UCSD-AML1 (cell line): ENCODE data around the gene CRIP1.
A peak's percentile ranks its signal among the peaks of the same experiment; 100 is the strongest.

Source experiments
- DNase-seq: peaks from one replicate; lab custom pipeline; 2025; ENCODE audit not compliant: unreplicated experiment; lab: John Stamatoyannopoulos, UW

CRIP1 gene

DNA sequence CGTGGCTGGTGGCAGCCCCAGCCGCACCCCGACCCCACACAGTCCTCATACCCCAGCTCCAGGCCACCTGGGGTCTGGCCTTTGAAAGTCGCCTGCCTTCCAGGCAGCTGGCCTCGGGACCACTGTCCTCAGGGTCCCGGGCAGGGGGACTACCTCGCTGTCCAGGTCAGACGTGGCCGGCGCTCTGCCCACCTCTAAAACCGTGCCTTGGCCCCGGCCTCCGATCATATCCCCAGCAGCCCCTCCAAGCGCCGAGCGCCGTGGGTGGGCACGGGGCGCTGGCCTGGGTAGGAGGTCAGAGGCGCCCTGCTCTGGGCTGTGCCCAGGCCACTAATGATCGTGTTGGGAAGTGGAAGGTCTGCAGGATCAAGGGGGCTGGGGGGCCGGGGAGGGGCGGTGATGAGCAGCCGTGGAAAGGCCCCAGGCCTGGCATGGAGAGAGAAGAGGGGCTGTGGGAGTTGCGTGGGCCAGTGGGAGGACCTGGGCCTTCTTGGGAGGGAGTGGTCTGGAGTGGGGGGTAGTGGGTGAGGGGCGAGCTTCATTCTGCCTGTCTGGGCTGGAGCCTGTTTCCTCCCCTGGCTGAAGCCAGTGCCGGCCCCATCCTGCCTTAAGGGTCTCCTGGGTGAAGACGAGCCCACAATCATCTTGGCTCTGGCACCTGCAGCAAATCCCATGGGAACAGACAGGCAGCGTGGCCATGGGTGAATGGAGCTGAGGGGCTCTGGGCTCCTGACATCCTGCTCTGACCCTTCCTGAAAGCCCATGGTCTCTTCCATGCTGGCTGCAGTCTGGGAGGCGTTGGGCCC is 44.6 kb downstream of the CRIP1 start:
- DNase-seq, result no peak

DNA sequence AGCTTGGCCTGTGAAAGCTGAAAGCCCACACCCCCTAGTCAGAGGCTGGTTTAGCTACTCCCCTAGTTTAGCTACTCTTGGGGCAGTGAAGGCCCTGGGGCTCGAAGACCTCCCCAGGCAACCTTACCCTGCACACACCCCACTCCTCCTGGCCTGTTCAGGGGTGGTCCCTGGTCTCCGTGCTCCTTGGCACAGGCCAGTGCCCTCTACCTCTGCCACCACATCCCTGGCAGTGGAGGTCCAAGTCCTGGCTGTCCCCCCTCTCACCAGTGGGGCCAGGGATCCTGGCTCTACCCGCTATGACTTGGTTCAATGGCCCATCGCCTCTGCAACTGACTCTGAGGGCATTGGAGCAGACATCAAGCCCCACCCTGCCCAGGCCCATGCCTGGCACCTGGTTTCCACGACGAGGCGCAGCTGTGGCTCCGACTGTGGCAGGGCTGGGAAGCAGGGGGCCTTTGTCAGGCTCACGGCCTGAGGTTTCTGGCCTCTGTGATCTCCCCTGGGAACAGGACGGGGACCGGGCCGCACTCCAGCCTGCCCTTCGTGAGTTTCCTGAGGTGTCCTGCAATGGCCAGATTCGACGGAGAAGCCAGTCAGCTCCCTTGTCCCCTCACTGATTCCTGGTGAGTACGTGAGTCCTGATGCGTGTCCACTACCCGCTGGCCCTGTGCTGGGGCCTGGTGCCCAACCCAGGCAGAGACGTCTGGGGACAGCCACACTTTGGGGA is 45.4 kb downstream of the CRIP1 start:
- DNase-seq, result no peak

DNA sequence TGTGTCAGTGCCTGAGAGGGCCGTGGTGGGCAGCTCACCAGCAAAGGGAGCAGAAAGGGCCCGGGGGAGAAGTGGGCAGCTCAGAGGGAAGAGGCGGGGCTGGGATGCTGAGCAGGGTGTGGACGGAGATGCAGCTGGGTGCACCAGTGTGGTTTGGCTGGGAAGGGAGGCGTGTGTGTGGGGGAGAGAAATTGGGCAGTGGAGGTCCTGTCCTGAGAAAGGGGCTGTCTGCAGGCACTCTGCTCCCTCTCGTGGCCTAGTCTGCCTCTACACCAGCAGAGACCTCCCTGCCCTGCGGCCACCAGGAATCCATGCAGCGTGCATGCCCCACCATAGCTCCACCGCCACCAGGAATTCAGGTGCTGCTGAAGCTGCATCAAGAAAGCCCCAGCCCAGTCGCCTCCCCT is 46.1 kb downstream of the CRIP1 start:
- peak; percentile 40 for DNase-seq

DNA sequence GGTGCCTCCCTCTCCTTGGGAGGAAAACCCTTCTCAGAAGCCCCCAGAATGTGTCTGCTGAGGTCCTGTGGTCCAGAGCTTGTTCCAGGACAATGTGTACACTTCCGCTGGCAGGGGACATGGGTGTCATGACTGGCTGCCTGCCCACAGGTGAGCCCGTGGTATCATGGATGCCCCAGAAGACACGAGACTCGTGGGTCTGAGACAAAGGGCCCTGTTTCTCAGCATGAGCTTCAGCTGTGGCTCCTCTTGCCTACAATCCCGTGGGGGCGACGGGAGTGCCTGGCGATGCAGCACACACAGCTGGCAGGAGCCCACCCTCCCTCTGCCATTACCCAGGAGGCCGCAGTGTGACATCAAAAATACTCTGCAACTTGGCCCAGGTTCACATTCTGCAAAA is 46.7 kb downstream of the CRIP1 start:
- DNase-seq, result no peak

DNA sequence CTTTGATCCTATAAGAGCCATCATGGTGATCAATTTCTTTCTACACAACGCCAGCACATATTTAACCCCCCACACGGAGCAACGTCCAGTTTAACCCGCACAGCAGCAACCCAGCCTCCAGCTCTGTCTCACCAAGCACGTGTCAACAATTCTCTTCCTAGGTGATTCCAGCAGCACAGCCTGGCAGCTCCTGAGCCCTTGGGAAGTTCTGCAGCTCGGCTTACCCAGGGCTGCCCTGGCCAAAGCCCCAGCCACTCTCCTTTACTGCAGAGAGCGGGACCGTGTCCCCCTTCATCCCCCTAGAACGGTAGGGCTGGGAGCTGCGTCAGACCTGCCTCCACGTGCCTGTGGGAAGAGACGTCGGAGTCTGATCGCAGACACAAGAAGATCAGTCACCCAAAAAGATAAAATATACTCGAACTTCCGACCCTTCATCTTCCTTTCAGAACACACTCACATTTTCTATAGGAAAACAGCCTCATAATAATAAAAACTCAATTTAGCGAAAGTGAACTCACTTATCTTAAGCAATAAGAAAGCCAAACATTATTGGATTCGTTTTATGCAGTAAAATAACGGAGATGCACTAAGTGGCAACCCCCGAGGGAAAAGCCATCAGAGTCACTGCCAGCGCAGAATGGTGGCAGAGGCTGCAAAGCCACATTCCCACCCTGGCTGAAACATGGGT is 47.3 kb downstream of the CRIP1 start:
- DNase-seq, result no peak

DNA sequence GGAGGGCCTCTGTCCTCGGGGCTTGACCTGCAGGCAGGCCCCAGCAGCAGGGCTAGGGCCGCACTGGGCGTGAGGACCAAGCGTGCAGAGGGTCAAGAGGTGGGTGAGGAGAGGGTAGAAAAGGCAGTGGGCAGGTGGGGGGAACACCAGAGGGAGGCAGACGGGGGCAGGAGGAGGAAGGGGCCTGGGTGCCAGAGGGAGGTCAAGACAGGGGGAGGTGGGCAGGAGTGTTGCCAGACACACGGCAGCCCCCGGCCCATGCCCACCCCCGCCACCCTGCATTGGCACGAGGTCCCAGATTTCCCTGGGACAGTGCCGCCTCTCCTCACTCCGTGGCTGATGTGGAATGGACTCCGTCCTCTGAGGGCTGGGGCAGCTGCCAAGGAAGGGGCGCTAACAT is 47.9 kb downstream of the CRIP1 start:
- DNase-seq, result no peak

DNA sequence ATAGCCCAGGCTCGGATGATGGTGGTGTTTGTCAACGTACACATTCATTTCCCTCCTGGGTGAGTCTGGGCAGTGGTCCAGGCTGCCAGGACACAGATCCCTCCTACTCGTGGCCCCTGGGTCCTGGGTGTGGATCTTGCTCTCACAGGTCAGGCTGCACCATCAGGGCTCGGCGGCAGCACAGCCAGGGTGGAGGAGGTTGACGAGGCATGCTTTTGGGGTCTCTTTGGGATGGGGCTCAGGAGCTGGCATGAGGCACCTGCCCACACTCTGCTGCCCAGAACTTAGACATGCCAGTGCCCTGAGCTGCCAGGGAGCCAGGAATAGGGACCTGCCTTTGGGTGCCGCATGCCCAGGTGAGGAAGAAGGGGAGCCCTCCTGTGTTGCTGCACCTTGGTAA is 49.4 kb downstream of the CRIP1 start:
- DNase-seq, result no peak

DNA sequence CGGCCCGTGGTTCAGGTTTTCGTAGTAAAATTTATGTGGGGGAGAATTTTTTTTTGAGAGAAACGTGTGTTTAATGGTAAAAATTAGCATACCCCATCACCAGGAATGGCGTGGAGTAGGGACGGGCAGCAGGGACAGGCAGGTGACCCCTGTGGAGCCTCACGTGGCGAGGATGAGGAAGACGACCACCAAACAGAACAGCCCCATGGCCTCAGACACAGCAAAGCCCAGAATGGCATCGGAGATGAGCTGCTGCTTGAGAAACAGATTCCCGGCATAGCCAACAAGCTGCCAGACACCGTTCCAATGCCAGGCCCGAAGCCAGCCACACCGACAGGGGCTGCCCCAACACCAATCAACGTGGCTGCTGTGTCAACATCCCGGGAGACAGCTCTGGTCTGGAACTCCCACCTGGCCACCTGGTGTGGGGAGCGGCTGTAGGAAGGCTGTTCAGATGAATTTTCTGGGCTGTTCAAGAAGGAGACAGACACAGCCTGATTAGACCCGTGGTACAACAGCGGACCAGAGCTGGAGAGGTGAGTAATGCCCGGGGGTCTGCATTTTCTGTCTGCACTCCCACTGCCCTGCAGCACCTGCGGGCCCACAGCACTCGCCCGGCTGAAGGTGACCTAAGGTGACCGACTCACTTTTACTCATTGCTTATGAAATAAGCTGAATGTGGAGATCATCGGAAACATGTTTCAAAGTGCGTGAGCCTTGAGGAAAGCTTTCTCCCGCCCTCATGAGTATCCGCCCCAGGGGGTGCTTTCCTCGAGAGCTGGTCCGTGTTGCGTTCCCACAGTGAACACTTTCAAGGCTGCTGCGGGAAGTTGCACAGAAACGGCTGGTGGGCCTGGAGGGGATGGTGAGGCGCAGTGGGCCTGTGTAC is 50.2 kb downstream of the CRIP1 start:
- no peak for DNase-seq

DNA sequence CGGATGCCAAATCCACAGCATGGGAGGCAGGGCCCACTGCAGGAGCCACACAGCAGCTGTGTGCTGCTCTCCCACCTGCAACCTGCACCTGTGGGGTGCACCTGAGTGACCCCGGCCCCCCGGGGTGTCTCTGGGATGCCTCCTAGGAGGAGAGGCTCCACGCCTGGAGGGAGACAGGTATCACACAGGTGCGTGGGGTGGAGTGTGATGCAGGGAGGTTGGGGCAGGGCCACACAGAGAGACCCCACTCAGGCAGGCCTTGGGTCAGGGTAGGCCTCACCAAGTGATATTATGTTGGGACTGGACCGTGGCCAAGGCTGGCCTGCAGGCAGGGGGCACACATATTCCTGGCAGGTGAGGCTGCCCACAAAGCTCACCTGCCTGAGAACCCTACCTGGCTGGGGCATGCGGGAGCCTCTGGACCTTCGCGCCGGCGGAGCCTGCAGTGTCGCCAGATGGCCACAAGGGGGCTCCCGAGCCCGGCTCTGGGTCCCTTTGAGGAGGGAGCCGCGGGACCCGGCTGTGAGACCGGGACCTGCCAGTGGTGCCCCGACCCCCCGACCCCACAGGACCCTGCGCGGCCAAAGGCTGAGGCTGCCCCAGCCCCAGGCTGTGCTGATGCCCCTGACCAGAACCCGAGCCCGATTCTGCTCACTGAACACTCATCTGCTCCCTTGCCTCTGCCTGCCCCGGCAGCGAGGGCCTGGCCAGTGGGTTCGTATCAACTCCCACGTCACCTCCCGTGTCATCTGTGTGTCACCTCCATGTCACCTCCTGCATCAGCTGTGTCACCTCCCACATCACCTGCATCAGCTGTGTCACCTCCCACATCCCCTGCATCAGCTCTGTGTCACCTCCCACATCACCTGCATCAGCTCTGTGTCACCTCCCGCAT is 51.1 kb downstream of the CRIP1 start:
- peak; percentile 45 for DNase-seq
